Glutamatergic neuron (in vitro differentiated cells): Measurements from ENCODE around the gene NKX2-3. TPM values are rescaled to one million over a fixed set of nuclear protein-coding genes. Genes with fewer than 3 reads are reported as not detected.

ENCODE experiments used
- DNase-seq: peaks from one replicate; pipeline ENCODE4 v3.0.0; 2022
- H3K27ac Mint-ChIP-seq: one replicate; pipeline ENCODE4 v1.8.0; 2020; ENCODE audit warnings: mild to moderate bottlenecking, mixed read lengths, inconsistent platforms; ENCODE audit not compliant: unreplicated experiment
- H3K27me3 Mint-ChIP-seq: one replicate; pipeline ENCODE4 v1.8.0; 2020; ENCODE audit warnings: mild to moderate bottlenecking, moderate library complexity, mixed read lengths, inconsistent platforms; ENCODE audit not compliant: unreplicated experiment
- H3K36me3 Mint-ChIP-seq: one replicate; pipeline ENCODE4 v1.8.0; 2020; ENCODE audit warnings: mild to moderate bottlenecking, mixed read lengths, inconsistent platforms; ENCODE audit not compliant: unreplicated experiment
- H3K4me1 Mint-ChIP-seq: one replicate; pipeline ENCODE4 v1.8.0; 2020; ENCODE audit warnings: mild to moderate bottlenecking, low read depth, mixed read lengths, inconsistent platforms; ENCODE audit not compliant: unreplicated experiment
- H3K4me3 Mint-ChIP-seq: one replicate; pipeline ENCODE4 v1.8.0; 2020; ENCODE audit warnings: mild to moderate bottlenecking, mixed read lengths, inconsistent platforms; ENCODE audit not compliant: unreplicated experiment
- H3K9me3 Mint-ChIP-seq: one replicate; pipeline ENCODE4 v1.8.0; 2020; ENCODE audit warnings: mild to moderate bottlenecking, moderate library complexity, mixed read lengths, inconsistent platforms; ENCODE audit not compliant: unreplicated experiment
- CTCF ChIP-seq: fragments of 200-600 bp; sonication (generic); IDR thresholded peaks from one replicate; pipeline ENCODE4 v1.5.0; 2021; ENCODE audit not compliant: partially characterized antibody, unreplicated experiment
- total RNA-seq: library from RNA; stranded (reverse); fragmentation: NEBNext Ultra II Directional; extraction: Animal tissue kit (Norgen Biotek cat#: 25700); gene quantifications from one replicate; pipeline ENCODE4 v1.2.1, GENCODE V29; 2021; ENCODE audit not compliant: unreplicated experiment

The NKX2-3 gene
- total RNA-seq, 1 donor from 2014 or later, result not detected

- H3K27me3 Mint-ChIP-seq, result peaks cover 44% of the 10 kb centered on the region
- TF ChIP-seq CTCF, result no peak
Observed at GRCh38 chr10:99520040-99520846, 12.5 kb upstream of the NKX2-3 start.

GRCh38 chr10:99520847-99521764 is 11.6 kb upstream of the NKX2-3 start:
- Mint-ChIP-seq H3K4me1 (peaks cover 5% of the 10 kb centered on the region), H3K9me3 (peaks cover 1% of the 10 kb centered on the region), H3K27ac (no peak overlapping the region), H3K27me3 (peaks cover 46% of the 10 kb centered on the region), H3K4me3 (no peak overlapping the region), H3K36me3 (no peaks in the 10 kb centered on the region)
- TF ChIP-seq CTCF, result no peak
- no peak for DNase-seq

More at GRCh38 chr10:99520040-99520846, 12.5 kb upstream of the NKX2-3 start:
- Mint-ChIP-seq H3K9me3 (peaks cover 1% of the 10 kb centered on the region), H3K27ac (no peak overlapping the region), H3K36me3 (no peaks in the 10 kb centered on the region), H3K4me3 (no peak overlapping the region), H3K4me1 (peaks cover 5% of the 10 kb centered on the region)
- DNase-seq, result peak; percentile 41

- DNase-seq, result no peak
- Mint-ChIP-seq H3K27me3 (peaks cover 50% of the 10 kb centered on the region), H3K27ac (no peak overlapping the region), H3K9me3 (peaks cover 1% of the 10 kb centered on the region), H3K4me1 (peaks cover 5% of the 10 kb centered on the region), H3K36me3 (no peaks in the 10 kb centered on the region), H3K4me3 (peak overlapping the region; percentile 42)
- no peak for TF ChIP-seq CTCF
Observed at GRCh38 chr10:99521765-99522469, 10.8 kb upstream of the NKX2-3 start.

GRCh38 chr10:99522470-99523250 is 10.1 kb upstream of the NKX2-3 start:
- Mint-ChIP-seq H3K36me3 (no peaks in the 10 kb centered on the region), H3K9me3 (peaks cover 1% of the 10 kb centered on the region), H3K27me3 (peaks cover 50% of the 10 kb centered on the region), H3K27ac (no peak overlapping the region), H3K4me1 (peaks cover 5% of the 10 kb centered on the region), H3K4me3 (peak overlapping the region; percentile 42)
- no peak for DNase-seq
- no peak for TF ChIP-seq CTCF
